A549 (cell line): ENCODE data around the gene PDE7B. TPM values are rescaled to one million over a fixed set of nuclear protein-coding genes. Genes with fewer than 3 reads are reported as not detected.

ENCODE experiments used
- ATAC-seq, 2 experiments: fragments of 200-7000 bp in 1 of 2; fragments of >200 bp in 1 of 2; cut with Nextera tagmentation in 1 of 2; cut with Tn5 transposase in 1 of 2; 3 replicates each; pipeline versions ENCODE4 v1.8.0 to v1.9.1; 2018 to 2020; ENCODE audit warnings: mild to moderate bottlenecking in 1 of 2, moderate library complexity in 1 of 2
- CTCF ChIA-PET: fragments of 300-600 bp; sonication (Branson Sonifier 250); formaldehyde crosslinking; extraction: SDS; loops from one replicate; lab custom pipeline; 2021; ENCODE audit warnings: antibody characterized with exemption, inconsistent platforms; lab: Yijun Ruan, JAX
- POLR2A ChIA-PET: fragments of 350-600 bp; formaldehyde crosslinking; extraction: SDS; loops from one replicate; lab custom pipeline; 2021; ENCODE audit warnings: antibody characterized with exemption, inconsistent platforms; lab: Yijun Ruan, JAX
- DNase-seq, 2 experiments: peaks; one replicate each; pipeline versions ENCODE4 v3.0.0 to v3.0.0-alpha.2; 2011 to 2016; ENCODE audit warnings: low read depth in 1 of 2, low spot score in 1 of 2
- FAIRE-seq: peaks from 2 replicates; lab custom pipeline; 2011; peaks lifted over from hg19 to GRCh38; lab: Jason Lieb, UNC
- H3K27ac ChIP-seq, 2 experiments: fragments of >200 bp; sonication (Bioruptor Twin); formaldehyde crosslinking; 3 replicates each; pipeline ENCODE4 v1.5.1; 2016 to 2017
- H3K4me1 ChIP-seq: fragments of >200 bp; sonication (Bioruptor Twin); formaldehyde crosslinking; 3 replicates; pipeline ENCODE4 v1.6.1; 2016
- H3K4me2 ChIP-seq: fragments of >200 bp; sonication (Bioruptor Twin); formaldehyde crosslinking; 3 replicates; pipeline ENCODE4 v1.6.1; 2016
- H3K4me3 ChIP-seq: fragments of >200 bp; sonication (Bioruptor Twin); formaldehyde crosslinking; 3 replicates; pipeline ENCODE4 v1.5.1; 2016
- H3K9me3 ChIP-seq: fragments of >200 bp; sonication (Bioruptor Twin); formaldehyde crosslinking; 3 replicates; pipeline ENCODE4 v1.6.1; 2016
- BHLHE40 ChIP-seq: IDR thresholded peaks from 2 replicates; pipeline ENCODE4 v1.6.1; 2012; ENCODE audit warnings: low read depth, low read length, inconsistent platforms
- CHD2 ChIP-seq: fragments of 150-350 bp; IDR thresholded peaks from 2 replicates; pipeline ENCODE4 v1.6.1; 2014; ENCODE audit warnings: low read length; ENCODE audit not compliant: partially characterized antibody
- CTCF ChIP-seq: fragments of >200 bp; sonication (Bioruptor Twin); formaldehyde crosslinking; IDR thresholded peaks from 3 replicates; pipeline ENCODE4 v1.5.1; 2016
- FOSB ChIP-seq: fragments of 250-450 bp; sonication (Bioruptor Pico); IDR thresholded peaks from 2 replicates; pipeline ENCODE4 v1.5.0; 2020; ENCODE audit warnings: mild to moderate bottlenecking, moderate library complexity
- HES2 ChIP-seq: fragments of >200 bp; sonication (Bioruptor Twin); formaldehyde crosslinking; IDR thresholded peaks from 2 replicates; pipeline ENCODE4 v1.6.1; 2016
- JUN ChIP-seq, 2 experiments: fragments of >200 bp; sonication (Bioruptor Twin); formaldehyde crosslinking; IDR thresholded peaks; 2 replicates in 1 of 2; 3 replicates in 1 of 2; pipeline ENCODE4 v1.6.1; 2016 to 2017
- JUNB ChIP-seq: fragments of >200 bp; sonication (Bioruptor Twin); formaldehyde crosslinking; IDR thresholded peaks from 2 replicates; pipeline ENCODE4 v1.6.1; 2016
- KDM1A ChIP-seq: fragments of 200-600 bp; sonication (generic); IDR thresholded peaks from 2 replicates; pipeline ENCODE4 v1.6.1; 2016; ENCODE audit warnings: low read depth, mild to moderate bottlenecking
- KDM5A ChIP-seq: fragments of 200-600 bp; sonication (generic); IDR thresholded peaks from 2 replicates; pipeline ENCODE4 v1.6.1; 2016; ENCODE audit warnings: antibody characterized with exemption, mild to moderate bottlenecking
- MAFK ChIP-seq: fragments of 450-650 bp; IDR thresholded peaks from 2 replicates; pipeline ENCODE4 v1.6.1; 2014; ENCODE audit not compliant: partially characterized antibody
- NFE2L2 ChIP-seq: fragments of 150-350 bp; conservative IDR thresholded peaks from 2 replicates; pipeline ENCODE4 v1.6.1; 2014; ENCODE audit warnings: low read length
- POLR2A ChIP-seq: IDR thresholded peaks from 2 replicates; pipeline ENCODE4 v1.6.1; 2012; ENCODE audit warnings: mild to moderate bottlenecking, low read length
- RARB ChIP-seq: fragments of 250-450 bp; sonication (Bioruptor Pico); IDR thresholded peaks from 2 replicates; pipeline ENCODE4 v1.8.0; 2021; ENCODE audit warnings: mild to moderate bottlenecking, moderate library complexity
- RFX5 ChIP-seq: fragments of 450-650 bp; IDR thresholded peaks from 2 replicates; pipeline ENCODE4 v1.7.1; 2014; ENCODE audit warnings: antibody characterized with exemption, mild to moderate bottlenecking, moderate library complexity
- RNF2 ChIP-seq: fragments of 200-600 bp; sonication (generic); IDR thresholded peaks from 2 replicates; pipeline ENCODE4 v1.6.1; 2016; ENCODE audit warnings: low read depth, mild to moderate bottlenecking, antibody characterized with exemption, moderate library complexity, borderline replicate concordance
- SREBF2 ChIP-seq: fragments of 450-650 bp; IDR thresholded peaks from 2 replicates; pipeline ENCODE4 v1.6.1; 2014; ENCODE audit warnings: mild to moderate bottlenecking, moderate library complexity
- TFCP2L1 ChIP-seq: fragments of 250-450 bp; sonication (Bioruptor Pico); IDR thresholded peaks from 2 replicates; pipeline ENCODE4 v1.5.0; 2021; ENCODE audit warnings: mild to moderate bottlenecking
- ZC3H11A ChIP-seq: fragments of 450-650 bp; IDR thresholded peaks from 2 replicates; pipeline ENCODE4 v1.6.1; 2014; ENCODE audit warnings: antibody characterized with exemption, mild to moderate bottlenecking
- ZNF302 ChIP-seq: fragments of 250-450 bp; sonication (Bioruptor Pico); IDR thresholded peaks from 2 replicates; pipeline ENCODE4 v1.9.0; 2021; ENCODE audit warnings: inconsistent platforms, mild to moderate bottlenecking, moderate library complexity
- WGBS: methylation state at CpG from one replicate; pipeline ENCODE4 v1.1.6; 2017; ENCODE audit errors: missing lambda C conversion rate; 5-methylcytosine and 5-hydroxymethylcytosine counted together
- polyA plus RNA-seq, 4 experiments: library from polyadenylated mRNA; depleted of rRNA in 3 of 4; stranded (reverse); fragments of >200 nt; fragmentation: RNase III in 1 of 4; extraction: RNeasy Plus Mini Kit Qiagen cat#74134 plus additional on column Dnase treatment in 1 of 4; gene quantifications; 2 replicates in 3 of 4; 3 replicates in 1 of 4; pipeline ENCODE4 v1.2.3, GENCODE V29; 2011 to 2017

The PDE7B gene
- polyA plus RNA-seq, 2 of the 4 experiments (the other 2 are of a cell fraction) = 6.6 to 13.8 TPM

- ChIA-PET POLR2A (no interaction called here), CTCF (no interaction called here)
- H3K4me2 ChIP-seq = no peak overlapping the region
- no peaks in the 10 kb centered on the region for H3K4me1 ChIP-seq
- no peaks in the 10 kb centered on the region for H3K9me3 ChIP-seq
- H3K27ac ChIP-seq = no peak overlapping the region
- ATAC-seq = no peak
- WGBS = 93% methylated on average over 1 of the region's 1 CpG
- no peak for DNase-seq
- no peak for FAIRE-seq
- no peak overlapping the region for H3K4me3 ChIP-seq
- no peak for TF ChIP-seq CTCF
- TF ChIP-seq RNF2 = no peak
- no peak for TF ChIP-seq KDM5A
Measured at GRCh38 chr6:136166815-136167214, 315.3 kb downstream of the PDE7B start.

- CTCF ChIA-PET = interaction anchor here (1.5 kb wide), 1 partner anchor 10 kb away, joined by 3 read pairs; no protein-coding TSS in a partner anchor
- FAIRE-seq = no peak
Measured at GRCh38 chr6:136169394-136170148, 318.1 kb downstream of the PDE7B start.

GRCh38 chr6:136171231-136171630, 319.7 kb downstream of the PDE7B start:
- DNase-seq = no peak
- Histone ChIP-seq H3K9me3 (no peaks in the 10 kb centered on the region), H3K4me3 (no peak overlapping the region), H3K4me1 (no peaks in the 10 kb centered on the region), H3K27ac (no peak overlapping the region), H3K4me2 (no peak overlapping the region)
- WGBS = 96% methylated on average over 3 of the region's 3 CpGs
- ATAC-seq = no peak
- TF ChIP-seq ZNF302 (CRISPR knock-in tag) (no peak), POLR2A (no peak), RFX5 (no peak)
- no peak for FAIRE-seq
- CTCF ChIA-PET = no interaction called here
- POLR2A ChIA-PET = no interaction called here

More at GRCh38 chr6:136169394-136170148, 318.1 kb downstream of the PDE7B start:
- Histone ChIP-seq H3K4me1 (no peaks in the 10 kb centered on the region), H3K4me2 (no peak overlapping the region), H3K9me3 (no peaks in the 10 kb centered on the region), H3K4me3 (no peak overlapping the region), H3K27ac (no peak overlapping the region)
- POLR2A ChIA-PET = no interaction called here
- ATAC-seq = no peak
- no peak for DNase-seq
- WGBS = 94% methylated on average over 2 of the region's 2 CpGs
- TF ChIP-seq TFCP2L1 = no peak
- TF ChIP-seq ZNF302 (CRISPR knock-in tag) = no peak
- TF ChIP-seq ZC3H11A = no peak
- TF ChIP-seq RARB (CRISPR knock-in tag) = no peak
- no peak for TF ChIP-seq NFE2L2
- TF ChIP-seq FOSB = no peak
- TF ChIP-seq JUN (IDR thresholded peaks at IDR 0.05) = no peak
- TF ChIP-seq BHLHE40 = no peak
- TF ChIP-seq JUNB = no peak
- no peak for TF ChIP-seq SREBF2
- TF ChIP-seq MAFK = no peak
- no peak for TF ChIP-seq CHD2
- TF ChIP-seq HES2 = no peak
- TF ChIP-seq KDM1A = no peak
